Thoracic aorta (tissue), 2 donors: ENCODE results near the gene CATSPERE. TPM values are rescaled to one million over a fixed set of nuclear protein-coding genes. Genes with fewer than 3 reads are reported as not detected.

Source experiments
- ATAC-seq: fragments of 150-250 bp; one replicate; pipeline ENCODE4 v1.8.0; 2017; ENCODE audit warnings: low read depth; ENCODE audit not compliant: insufficient number of reproducible peaks, low FRiP score
- DNase-seq: peaks from one replicate; pipeline ENCODE4 v3.0.0-alpha.2; 2020; ENCODE audit warnings: low spot score
- H3K27ac ChIP-seq, 2 donors: fragments of 200-600 bp; sonication (generic); 1 replicate in 1 of 2; 2 replicates in 1 of 2; pipeline ENCODE4 v1.5.1; 2016; ENCODE audit warnings: mild to moderate bottlenecking in 2 of 2, moderate library complexity in 2 of 2
- H3K27me3 ChIP-seq: fragments of 200-600 bp; sonication (generic); replicated peaks from 2 replicates; pipeline ENCODE4 v1.6.0; 2016; ENCODE audit warnings: mild to moderate bottlenecking; ENCODE audit not compliant: insufficient read depth
- H3K36me3 ChIP-seq: fragments of 200-600 bp; sonication (generic); one replicate; pipeline ENCODE4 v1.5.1; 2016
- H3K4me1 ChIP-seq, 2 donors: fragments of 200-600 bp; sonication (generic); 1 replicate in 1 of 2; 2 replicates in 1 of 2; pipeline versions ENCODE4 v1.5.1 to v1.6.0; 2016; ENCODE audit warnings: low read depth in 2 of 2, mild to moderate bottlenecking in 1 of 2; ENCODE audit not compliant: control insufficient read depth in 1 of 2
- H3K4me3 ChIP-seq: fragments of 200-600 bp; sonication (generic); 2 replicates; pipeline ENCODE4 v1.5.1; 2016; ENCODE audit warnings: mild to moderate bottlenecking
- H3K9me3 ChIP-seq: fragments of 200-600 bp; sonication (generic); 2 replicates; pipeline ENCODE4 v1.5.1; 2016
- CTCF ChIP-seq: fragments of 200-600 bp; sonication (generic); IDR thresholded peaks from one replicate; pipeline ENCODE4 v1.5.1; 2019; ENCODE audit warnings: antibody characterized with exemption
- total RNA-seq, 2 donors: library from RNA; depleted of rRNA; stranded (reverse); fragments of >200 nt; gene quantifications; one replicate each; pipeline versions ENCODE4 v1.1.0 to v1.2.3, GENCODE V29; 2016

Gene CATSPERE
- total RNA-seq, 2 donors from 2014 or later, result 0.14 to 1.3 TPM

- DNase-seq (no peak), ATAC-seq (no peak)
- no peak overlapping the region for H3K4me3 ChIP-seq
- no peaks in the 10 kb centered on the region for H3K27me3 ChIP-seq
- H3K27ac ChIP-seq, result no peak overlapping the region
- H3K9me3 ChIP-seq, result no peaks in the 10 kb centered on the region
- no peaks in the 10 kb centered on the region for H3K36me3 ChIP-seq
- peaks cover 23 to 60% of the 10 kb centered on the region in 2 donors for H3K4me1 ChIP-seq
- TF ChIP-seq CTCF, result no peak
Measured at GRCh38 chr1:244448279-244449036, 12.6 kb upstream of the CATSPERE start.

- TF ChIP-seq CTCF, result no peak
- Histone ChIP-seq H3K36me3 (no peaks in the 10 kb centered on the region), H3K27ac (peak overlapping the region in 1 of 2 donors; percentile 97), H3K4me1 (peaks cover 17 to 56% of the 10 kb centered on the region in 2 donors), H3K4me3 (peak overlapping the region; percentile 96), H3K27me3 (no peaks in the 10 kb centered on the region), H3K9me3 (no peaks in the 10 kb centered on the region)
- ATAC-seq (no peak), DNase-seq (no peak)
Measured at GRCh38 chr1:244449936-244450508, 11.1 kb upstream of the CATSPERE start.

- Histone ChIP-seq H3K9me3 (no peaks in the 10 kb centered on the region), H3K4me1 (peaks cover 15 to 47% of the 10 kb centered on the region in 2 donors), H3K36me3 (no peaks in the 10 kb centered on the region), H3K27me3 (no peaks in the 10 kb centered on the region), H3K4me3 (peak overlapping the region; percentile 96), H3K27ac (peak overlapping the region; percentile 94 to 97)
- ATAC-seq (no peak), DNase-seq (no peak)
- no peak for TF ChIP-seq CTCF
Measured at GRCh38 chr1:244450597-244451538, 10.2 kb upstream of the CATSPERE start.

GRCh38 chr1:244451539-244451950 lies 9.5 kb upstream of the CATSPERE start, which contains the start of gene ADSS2:
Gene ADSS2 (minus strand): TSS chr1:244451909. CDS start chr1:244451817, 92 bp downstream.
- DNase-seq, result no peak
- no peak for ATAC-seq

More at GRCh38 chr1:244451539-244451950, 9.5 kb upstream of the CATSPERE start, which contains the start of gene ADSS2:
- Histone ChIP-seq H3K27ac (peak within 1 kb of the TSS; percentile 94 to 97), H3K4me1 (peaks cover 15 to 41% of the 10 kb centered on the region in 2 donors), H3K27me3 (no peaks in the 10 kb centered on the region), H3K36me3 (no peaks in the 10 kb centered on the region), H3K9me3 (no peaks in the 10 kb centered on the region), H3K4me3 (peak within 1 kb of the TSS; percentile 96)
- TF ChIP-seq CTCF, result no peak
